Measurements from ENCODE around the gene TBC1D8. TPM values are rescaled to one million over a fixed set of nuclear protein-coding genes. Genes with fewer than 3 reads are reported as not detected.

TBC1D8 gene
- total and polyA plus RNA-seq, 4 experiments from 2014 or later, result 0.15 to 2.4 (median 1.5) TPM

DNA sequence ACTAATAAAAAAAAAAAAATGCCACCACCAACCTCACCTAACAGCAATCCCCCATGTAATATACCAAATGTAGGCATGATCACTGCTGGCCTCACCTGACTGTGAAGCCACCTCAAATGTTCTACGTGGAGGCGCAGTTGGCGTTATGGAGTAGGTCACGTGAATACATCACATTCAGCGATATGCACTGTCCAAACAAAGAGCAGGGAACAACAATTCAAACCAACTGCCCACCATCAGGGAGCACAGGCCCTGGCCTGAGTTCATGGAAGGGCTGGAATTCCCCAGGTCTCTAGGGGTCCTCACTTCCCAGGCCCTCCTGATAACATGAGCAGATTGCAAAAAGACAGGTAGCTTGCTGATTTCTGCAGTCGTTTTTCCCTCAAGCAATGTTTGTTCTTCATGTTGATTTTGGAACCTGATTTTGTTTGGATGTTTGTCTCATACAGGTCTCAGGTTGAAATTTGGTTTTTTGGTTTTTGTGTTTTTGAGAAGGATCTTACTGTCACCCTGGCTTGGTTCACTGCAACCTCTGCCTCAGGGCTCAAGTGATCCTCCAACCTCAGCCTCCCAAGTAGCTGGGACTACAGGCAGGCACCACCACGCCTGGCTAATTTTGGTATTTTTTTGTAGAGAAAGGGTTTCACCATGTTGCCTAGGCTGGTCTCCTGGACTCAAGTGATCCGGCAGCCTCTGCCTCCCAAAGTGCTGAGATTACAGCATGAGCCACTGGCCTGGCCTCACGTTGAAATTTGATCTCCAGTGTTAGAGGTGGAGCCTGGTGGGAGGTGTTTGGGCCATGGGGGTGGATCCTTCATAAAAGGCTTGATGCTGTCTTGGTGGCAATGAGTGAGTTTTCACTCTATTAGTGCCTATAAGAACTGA, 15.5 kb downstream of the TBC1D8 start:
- peaks cover 0 to 2% (median 0%) of the 10 kb centered on the region in 4 donors for H3K4me1 Mint-ChIP-seq
- POLR2A ChIA-PET (ENCODE audit: partially characterized antibody), result no interaction called here
- peaks cover 0 to 3% (median 0%) of the 10 kb centered on the region in 8 donors for H3K9me3 Mint-ChIP-seq
- peaks cover 15 to 16% of the 10 kb centered on the region in 2 donors for H3K27me3 Mint-ChIP-seq
- no peaks in the 10 kb centered on the region for H3K36me3 ChIP-seq (ENCODE audit: insufficient read depth, low read length)
- peaks cover 7% of the 10 kb centered on the region for H3K27me3 ChIP-seq (ENCODE audit: insufficient read depth, low read length)
- no peaks in the 10 kb centered on the region for H3K4me1 ChIP-seq (ENCODE audit: insufficient read depth, low read length)
- CTCF ChIA-PET (ENCODE audit: partially characterized antibody), result no interaction called here
- no peak for DNase-seq
- intact Hi-C loops (cut with micrococcal nuclease), result no loop called here
- H3K4me3 Mint-ChIP-seq, result no peak overlapping the region
- H3K27ac ChIP-seq (ENCODE audit: low read depth, low read length), result no peak overlapping the region
- no peaks in the 10 kb centered on the region for H3K9me3 ChIP-seq (ENCODE audit: control insufficient read depth in 1 of 2, low read length in 2 of 2)
- no peak overlapping the region for H3K27ac Mint-ChIP-seq
- H3K4me3 ChIP-seq (ENCODE audit: low read length in 2 of 2), result no peak overlapping the region
- no peaks in the 10 kb centered on the region for H3K36me3 Mint-ChIP-seq

DNA sequence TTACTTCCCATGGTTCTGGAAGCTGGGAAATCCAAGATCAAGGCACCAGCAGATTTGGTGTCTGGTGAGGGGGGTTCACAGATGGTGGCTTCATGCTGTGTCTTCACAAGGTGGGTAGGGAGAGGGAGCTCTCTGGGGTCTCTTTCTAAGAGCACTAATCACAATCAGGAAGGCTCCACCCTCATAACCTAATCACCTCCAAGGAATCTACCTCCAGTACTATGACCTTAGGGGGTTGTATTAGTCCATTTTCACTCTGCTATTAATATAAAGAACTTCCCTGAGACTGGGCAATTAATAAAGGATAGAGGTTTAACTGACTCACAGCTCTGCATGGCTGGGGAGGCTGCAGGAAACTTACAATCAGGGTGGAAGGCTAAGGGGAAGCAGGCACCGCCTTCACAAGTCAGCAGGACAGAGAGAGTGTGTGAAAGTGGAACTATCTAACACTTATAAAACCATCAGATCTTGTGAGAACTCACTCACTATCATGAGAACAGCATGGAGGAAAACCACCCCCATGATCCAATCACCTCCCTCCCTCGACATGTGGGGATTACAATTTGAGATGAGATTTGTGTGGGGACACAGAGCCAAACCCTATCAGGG, 17.6 kb downstream of the TBC1D8 start:
- ChIA-PET CTCF (ENCODE audit: partially characterized antibody) (no interaction called here), POLR2A (ENCODE audit: partially characterized antibody) (no interaction called here)
- Mint-ChIP-seq H3K9me3 (no peaks in the 10 kb centered on the region), H3K27me3 (peaks cover 1 to 6% of the 10 kb centered on the region in 2 donors), H3K4me1 (peaks cover 0 to 2% (median 0%) of the 10 kb centered on the region in 4 donors), H3K4me3 (no peak overlapping the region), H3K27ac (peak overlapping the region in 1 of 7 donors; percentile 17), H3K36me3 (no peaks in the 10 kb centered on the region)
- Histone ChIP-seq H3K27me3 (ENCODE audit: insufficient read depth, low read length) (no peaks in the 10 kb centered on the region), H3K4me3 (ENCODE audit: low read length in 2 of 2) (no peak overlapping the region), H3K36me3 (ENCODE audit: insufficient read depth, low read length) (no peaks in the 10 kb centered on the region), H3K9me3 (ENCODE audit: control insufficient read depth in 1 of 2, low read length in 2 of 2) (no peaks in the 10 kb centered on the region), H3K4me1 (ENCODE audit: insufficient read depth, low read length) (no peaks in the 10 kb centered on the region), H3K27ac (ENCODE audit: low read depth, low read length) (no peak overlapping the region)
- no peak for DNase-seq
- intact Hi-C loops (cut with micrococcal nuclease), result no loop called here

DNA sequence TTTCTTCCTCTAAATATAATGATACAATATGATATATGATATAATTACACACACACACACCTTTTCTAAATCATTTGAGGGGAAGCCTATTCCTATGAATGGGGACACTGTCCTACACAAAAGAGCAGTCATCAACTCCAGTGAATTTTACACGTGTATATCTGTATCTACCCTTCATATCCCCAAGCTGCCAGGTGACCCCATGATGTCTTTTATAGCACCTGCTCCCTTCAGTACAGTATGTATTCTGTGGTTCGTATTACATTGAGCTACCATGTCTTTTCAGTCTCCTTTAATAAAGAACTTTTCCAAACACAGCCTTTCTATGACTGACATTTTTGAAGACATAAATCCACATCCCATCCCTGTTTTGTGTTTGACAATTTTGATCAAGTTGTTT, 19.0 kb downstream of the TBC1D8 start:
- Histone ChIP-seq H3K4me1 (ENCODE audit: insufficient read depth, low read length) (no peaks in the 10 kb centered on the region), H3K27me3 (ENCODE audit: insufficient read depth, low read length) (no peaks in the 10 kb centered on the region), H3K9me3 (ENCODE audit: control insufficient read depth in 1 of 2, low read length in 2 of 2) (no peaks in the 10 kb centered on the region), H3K27ac (ENCODE audit: low read depth, low read length) (no peak overlapping the region), H3K4me3 (ENCODE audit: low read length in 2 of 2) (no peak overlapping the region), H3K36me3 (ENCODE audit: insufficient read depth, low read length) (no peaks in the 10 kb centered on the region)
- Mint-ChIP-seq H3K4me3 (no peak overlapping the region), H3K27me3 (peaks cover 2 to 4% of the 10 kb centered on the region in 2 donors), H3K4me1 (peaks cover 0 to 2% (median 0%) of the 10 kb centered on the region in 4 donors), H3K9me3 (no peaks in the 10 kb centered on the region), H3K36me3 (no peaks in the 10 kb centered on the region), H3K27ac (no peak overlapping the region)
- DNase-seq, result no peak
- POLR2A ChIA-PET (ENCODE audit: partially characterized antibody), result no interaction called here
- intact Hi-C loops (cut with micrococcal nuclease), result no loop called here
- CTCF ChIA-PET (ENCODE audit: partially characterized antibody), result no interaction called here

DNA sequence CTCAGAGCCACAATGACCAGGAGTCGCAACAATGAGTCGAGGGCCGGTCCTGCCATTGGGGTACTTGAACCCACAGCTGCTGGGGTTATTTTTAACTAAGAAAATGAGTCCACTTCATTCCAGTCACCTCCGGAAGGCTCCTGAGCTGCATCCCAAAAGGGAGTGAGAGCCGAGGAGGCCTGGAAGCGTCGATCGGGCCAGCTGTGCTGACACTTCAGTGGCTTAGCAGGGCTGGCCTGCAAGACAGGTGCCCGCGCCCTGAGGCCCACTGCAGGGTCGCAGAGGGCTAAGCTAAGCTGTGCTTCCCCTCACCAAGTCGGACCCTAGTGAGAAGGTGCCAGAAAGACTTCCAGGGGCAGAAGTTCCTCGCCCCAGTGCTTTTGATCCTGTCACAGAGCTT, 21.1 kb downstream of the TBC1D8 start:
- POLR2A ChIA-PET (ENCODE audit: partially characterized antibody), result no interaction called here
- no peak for DNase-seq
- Mint-ChIP-seq H3K36me3 (no peaks in the 10 kb centered on the region), H3K27ac (no peak overlapping the region), H3K4me3 (no peak overlapping the region), H3K27me3 (peaks cover 4% of the 10 kb centered on the region in 2 donors), H3K9me3 (no peaks in the 10 kb centered on the region), H3K4me1 (peaks cover 0 to 7% (median 3%) of the 10 kb centered on the region in 4 donors)
- Histone ChIP-seq H3K9me3 (ENCODE audit: control insufficient read depth in 1 of 2, low read length in 2 of 2) (no peaks in the 10 kb centered on the region), H3K4me1 (ENCODE audit: insufficient read depth, low read length) (no peaks in the 10 kb centered on the region), H3K27ac (ENCODE audit: low read depth, low read length) (no peak overlapping the region), H3K27me3 (ENCODE audit: insufficient read depth, low read length) (no peaks in the 10 kb centered on the region), H3K36me3 (ENCODE audit: insufficient read depth, low read length) (no peaks in the 10 kb centered on the region), H3K4me3 (ENCODE audit: low read length in 2 of 2) (no peak overlapping the region)
- intact Hi-C loops (cut with micrococcal nuclease), result no loop called here
- CTCF ChIA-PET (ENCODE audit: partially characterized antibody), result no interaction called here

DNA sequence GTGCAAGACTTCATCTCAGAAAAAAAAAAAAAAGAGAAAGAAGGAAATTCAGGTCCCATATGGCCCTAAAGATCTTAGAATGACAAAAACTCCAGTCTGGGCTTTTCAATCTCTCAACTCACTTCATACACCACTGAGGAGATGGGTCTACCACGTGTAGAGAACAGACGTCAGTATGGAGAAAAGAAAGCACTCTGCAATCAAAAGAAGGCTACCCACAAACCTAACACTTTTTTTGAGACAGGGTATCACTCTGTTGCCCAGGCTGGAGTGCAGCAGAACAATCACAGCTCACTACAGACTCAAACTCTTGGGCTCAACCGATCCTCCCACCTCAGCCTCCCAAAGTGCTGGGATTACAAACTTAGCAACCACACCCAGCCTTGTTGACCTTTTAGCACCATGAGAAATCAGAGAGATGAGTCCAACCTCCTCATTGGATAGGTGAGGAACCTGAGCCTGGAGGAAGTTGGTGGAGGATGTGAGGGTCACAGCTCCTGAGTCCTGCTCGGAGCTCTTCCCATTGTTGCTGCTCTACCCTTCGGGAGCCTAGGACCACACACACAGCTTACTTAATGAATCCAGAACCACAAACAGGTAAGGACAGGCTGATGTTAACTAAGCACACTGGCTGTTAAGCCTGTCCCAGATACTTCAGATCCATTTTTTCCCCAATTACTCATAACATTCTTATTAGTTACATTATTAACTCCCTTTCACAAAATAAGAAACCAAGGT, 23.7 kb downstream of the TBC1D8 start:
- peaks cover 0 to 7% (median 2%) of the 10 kb centered on the region in 4 donors for H3K4me1 Mint-ChIP-seq
- DNase-seq, result no peak
- no peaks in the 10 kb centered on the region for H3K9me3 ChIP-seq (ENCODE audit: control insufficient read depth in 1 of 2, low read length in 2 of 2)
- H3K27me3 Mint-ChIP-seq, result peaks cover 4 to 7% of the 10 kb centered on the region in 2 donors
- no peaks in the 10 kb centered on the region for H3K36me3 Mint-ChIP-seq
- POLR2A ChIA-PET (ENCODE audit: partially characterized antibody), result no interaction called here
- H3K4me1 ChIP-seq (ENCODE audit: insufficient read depth, low read length), result no peaks in the 10 kb centered on the region
- H3K27me3 ChIP-seq (ENCODE audit: insufficient read depth, low read length), result no peaks in the 10 kb centered on the region
- H3K4me3 ChIP-seq (ENCODE audit: low read length in 2 of 2), result no peak overlapping the region
- H3K27ac Mint-ChIP-seq, result peak overlapping the region in 1 of 7 donors; percentile 1
- intact Hi-C loops (cut with micrococcal nuclease), result no loop called here
- no peaks in the 10 kb centered on the region for H3K9me3 Mint-ChIP-seq
- CTCF ChIA-PET (ENCODE audit: partially characterized antibody), result no interaction called here
- no peak overlapping the region for H3K4me3 Mint-ChIP-seq
- no peak overlapping the region for H3K27ac ChIP-seq (ENCODE audit: low read depth, low read length)
- H3K36me3 ChIP-seq (ENCODE audit: insufficient read depth, low read length), result no peaks in the 10 kb centered on the region

DNA sequence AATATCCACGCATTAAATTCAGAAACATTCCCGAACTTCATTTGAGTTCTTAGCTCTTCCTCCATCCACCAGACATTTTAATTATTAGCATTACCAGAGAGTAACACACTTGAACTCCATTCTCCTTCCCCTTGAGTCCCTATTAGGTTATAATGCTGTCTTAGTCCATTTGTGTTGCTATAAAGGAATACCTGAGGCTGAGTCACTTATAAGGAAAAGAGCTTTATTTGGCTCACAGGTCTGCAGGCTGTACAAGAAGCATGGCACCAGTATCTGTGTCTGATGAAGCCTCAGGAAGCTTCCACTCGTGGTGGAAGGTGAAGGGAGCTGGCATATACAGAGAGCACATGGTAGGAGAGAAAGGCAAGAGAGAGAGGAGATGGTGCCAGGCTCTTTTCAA, 25.4 kb downstream of the TBC1D8 start:
- no peak overlapping the region for H3K27ac Mint-ChIP-seq
- Histone ChIP-seq H3K9me3 (ENCODE audit: control insufficient read depth in 1 of 2, low read length in 2 of 2) (no peaks in the 10 kb centered on the region), H3K27me3 (ENCODE audit: insufficient read depth, low read length) (no peaks in the 10 kb centered on the region), H3K27ac (ENCODE audit: low read depth, low read length) (no peak overlapping the region), H3K4me1 (ENCODE audit: insufficient read depth, low read length) (no peaks in the 10 kb centered on the region), H3K4me3 (ENCODE audit: low read length in 2 of 2) (no peak overlapping the region), H3K36me3 (ENCODE audit: insufficient read depth, low read length) (no peaks in the 10 kb centered on the region)
- no peaks in the 10 kb centered on the region for H3K36me3 Mint-ChIP-seq
- peaks cover 4 to 7% of the 10 kb centered on the region in 2 donors for H3K27me3 Mint-ChIP-seq
- H3K4me1 Mint-ChIP-seq, result peaks cover 0 to 7% (median 2%) of the 10 kb centered on the region in 4 donors
- H3K9me3 Mint-ChIP-seq, result no peaks in the 10 kb centered on the region
- ChIA-PET CTCF (ENCODE audit: partially characterized antibody) (no interaction called here), POLR2A (ENCODE audit: partially characterized antibody) (no interaction called here)
- no peak for DNase-seq
- intact Hi-C loops (cut with micrococcal nuclease), result no loop called here
- no peak overlapping the region for H3K4me3 Mint-ChIP-seq

DNA sequence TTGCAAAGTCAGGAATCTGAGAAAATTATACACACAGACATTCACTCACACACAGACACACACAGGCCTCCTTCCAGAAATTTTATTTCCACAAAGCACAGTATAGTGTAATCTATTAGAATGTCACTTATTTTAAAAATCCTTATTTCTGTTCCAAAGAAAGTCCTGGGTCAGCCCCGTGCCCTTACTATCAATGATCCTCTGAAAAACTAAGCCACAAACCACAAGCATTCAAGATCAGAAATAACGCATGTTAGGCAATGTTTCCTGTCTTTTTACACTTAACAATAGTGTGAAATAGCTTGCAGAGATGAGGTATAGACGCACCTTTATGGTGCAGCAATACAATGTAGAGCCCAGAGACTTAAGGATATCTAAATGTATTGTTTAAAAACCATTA, 25.8 kb downstream of the TBC1D8 start:
- peaks cover 4 to 7% of the 10 kb centered on the region in 2 donors for H3K27me3 Mint-ChIP-seq

More for the DNA sequence above, 25.8 kb downstream of the TBC1D8 start:
- Mint-ChIP-seq H3K9me3 (no peaks in the 10 kb centered on the region), H3K4me1 (peaks cover 0 to 7% (median 2%) of the 10 kb centered on the region in 4 donors), H3K4me3 (no peak overlapping the region), H3K36me3 (no peaks in the 10 kb centered on the region), H3K27ac (no peak overlapping the region)
- Histone ChIP-seq H3K36me3 (ENCODE audit: insufficient read depth, low read length) (no peaks in the 10 kb centered on the region), H3K4me3 (ENCODE audit: low read length in 2 of 2) (no peak overlapping the region), H3K9me3 (ENCODE audit: control insufficient read depth in 1 of 2, low read length in 2 of 2) (no peaks in the 10 kb centered on the region), H3K27me3 (ENCODE audit: insufficient read depth, low read length) (no peaks in the 10 kb centered on the region), H3K4me1 (ENCODE audit: insufficient read depth, low read length) (no peaks in the 10 kb centered on the region), H3K27ac (ENCODE audit: low read depth, low read length) (no peak overlapping the region)
- intact Hi-C loops (cut with micrococcal nuclease), result no loop called here
- CTCF ChIA-PET (ENCODE audit: partially characterized antibody), result no interaction called here
- DNase-seq, result no peak
- POLR2A ChIA-PET (ENCODE audit: partially characterized antibody), result no interaction called here

Data from CD4-positive, alpha-beta memory T cell (primary cell).